HG03039 (cell line): ENCODE results near the gene ZNRF1.

Source experiments
- ATAC-seq: cut with Tn5 transposase; IDR thresholded peaks from one replicate; pipeline ENCODE4 v1.9.1; 2021; ENCODE audit warnings: mild to moderate bottlenecking, moderate library complexity; ENCODE audit not compliant: unreplicated experiment

The ZNRF1 gene

GRCh38 chr16:75138636-75139035 is 139.8 kb downstream of the ZNRF1 start:
- ATAC-seq, result no peak

DNA sequence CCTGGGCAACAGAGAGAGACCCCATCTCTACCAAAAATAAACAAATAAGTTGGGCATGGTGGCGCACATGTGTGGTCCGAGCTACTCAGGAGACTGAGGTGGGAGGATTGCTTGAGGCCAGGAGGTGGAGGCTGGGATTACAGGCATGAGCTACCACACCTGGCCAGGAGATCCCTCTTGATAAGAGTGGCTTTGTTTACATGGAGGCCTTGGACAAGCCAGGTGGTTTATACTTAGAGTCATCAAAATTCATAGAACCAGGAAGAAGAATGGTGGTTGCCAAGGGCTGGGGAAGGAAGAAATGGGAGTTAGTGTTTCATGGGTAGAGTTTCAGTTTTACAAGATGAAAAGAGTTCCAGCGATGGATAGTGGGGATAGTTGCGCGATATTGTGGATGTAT is 140.7 kb downstream of the ZNRF1 start:
- ATAC-seq, result no peak

DNA sequence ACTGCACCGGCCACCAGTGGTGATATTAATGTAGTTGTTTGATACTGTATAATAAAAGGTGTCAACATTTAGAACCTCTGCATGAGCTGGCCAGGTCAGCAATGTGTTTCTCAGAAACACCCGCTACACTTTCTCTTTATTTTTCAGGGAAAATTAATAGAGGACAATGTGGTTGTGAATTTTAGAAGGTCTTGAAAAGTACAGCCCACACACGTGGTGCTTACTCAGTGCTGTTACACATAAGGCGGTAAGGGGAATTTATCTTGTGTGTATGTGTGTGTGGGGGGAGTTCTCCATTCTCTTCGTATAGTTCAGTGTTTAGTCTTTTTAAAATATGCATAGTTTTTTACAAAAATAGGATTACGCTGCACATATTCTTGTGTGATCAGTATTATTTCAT is 145.1 kb downstream of the ZNRF1 start:
- ATAC-seq, result no peak

DNA sequence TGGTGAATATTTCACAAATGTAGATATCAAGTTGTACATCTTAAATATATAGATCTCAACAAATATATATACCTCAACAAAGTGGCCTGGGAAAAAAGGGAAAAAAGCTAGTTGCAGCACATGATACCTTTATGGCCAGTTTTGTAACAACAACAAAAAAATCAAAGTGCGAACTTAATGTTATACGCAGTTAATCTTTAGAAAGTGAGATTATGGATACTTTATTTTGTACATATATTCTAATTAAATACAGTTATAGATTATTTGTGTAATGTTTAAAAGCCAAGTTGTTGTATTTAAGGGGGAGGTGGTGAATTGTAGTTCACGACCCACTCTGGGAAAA is 149.1 kb downstream of the ZNRF1 start:
- ATAC-seq, result no peak

GRCh38 chr16:75148311-75149195 is 149.7 kb downstream of the ZNRF1 start, which contains the start of gene ZFP1:
Gene ZFP1, plus strand, starts transcription at chr16:75148524. Its CDS starts 4,428 bp downstream, at chr16:75152952.
- ATAC-seq, result peak; percentile 80

DNA sequence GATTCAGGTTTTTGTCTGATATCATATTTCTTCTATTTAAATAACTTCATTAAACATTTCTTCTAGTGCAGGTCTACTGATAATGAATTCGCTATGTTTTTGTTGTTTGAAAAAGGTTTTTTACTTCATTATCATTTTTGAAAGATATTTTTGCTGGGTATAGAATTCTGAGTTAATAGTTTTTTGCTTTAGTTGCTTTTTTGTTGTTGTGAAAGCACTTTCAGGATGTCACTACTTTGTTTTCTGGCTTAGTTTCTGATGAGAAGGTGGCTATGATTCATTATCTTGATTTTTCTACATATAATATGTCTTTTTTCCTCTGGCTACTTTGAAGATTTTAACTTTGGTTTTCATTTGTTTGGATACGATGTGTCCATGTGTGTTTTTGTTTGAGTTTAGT is 153.0 kb downstream of the ZNRF1 start:
- no peak for ATAC-seq

DNA sequence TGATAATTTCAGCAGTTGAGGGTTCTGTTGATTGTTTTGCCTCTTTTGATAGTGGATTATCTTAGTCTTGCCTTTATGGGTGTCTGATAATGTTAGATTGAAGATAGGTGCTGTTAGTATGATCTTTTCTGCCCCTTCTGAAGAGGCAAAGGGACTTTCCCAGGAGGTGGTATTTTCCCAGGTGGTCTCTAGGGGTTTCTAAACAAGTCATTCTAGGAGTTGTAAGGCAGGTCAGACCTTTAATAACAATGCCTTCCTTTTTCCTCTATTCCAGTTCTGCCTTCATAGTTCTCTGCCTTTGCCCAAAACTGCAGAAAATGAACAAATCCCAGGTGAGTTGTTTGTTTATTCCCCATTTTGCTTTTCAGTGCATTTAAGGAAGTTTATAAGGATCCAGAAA is 153.8 kb downstream of the ZNRF1 start:
- ATAC-seq, result no peak

- ATAC-seq, result no peak
These were observed 161.6 kb downstream of the ZNRF1 start for GRCh38 chr16:75160386-75160785.
